Stimulated activated CD8-positive, alpha-beta memory T cell treated with anti-CD3 and anti-CD28 coated beads, Interleukin-15, amount 100 ng/mL, for 48 hours (primary cell): ENCODE measurements around the gene PDS5A.
"Not testable (repeated sequence)": the region's sequence is repeated elsewhere in the genome, so short reads cannot be mapped to it uniquely, and the experiment has no call there.

Experiments
- DNase-seq, 2 donors: peaks; one replicate each; pipeline ENCODE4 v3.0.0-alpha.2; 2020; ENCODE audit warnings: low read depth in 2 of 2

The PDS5A gene

DNA sequence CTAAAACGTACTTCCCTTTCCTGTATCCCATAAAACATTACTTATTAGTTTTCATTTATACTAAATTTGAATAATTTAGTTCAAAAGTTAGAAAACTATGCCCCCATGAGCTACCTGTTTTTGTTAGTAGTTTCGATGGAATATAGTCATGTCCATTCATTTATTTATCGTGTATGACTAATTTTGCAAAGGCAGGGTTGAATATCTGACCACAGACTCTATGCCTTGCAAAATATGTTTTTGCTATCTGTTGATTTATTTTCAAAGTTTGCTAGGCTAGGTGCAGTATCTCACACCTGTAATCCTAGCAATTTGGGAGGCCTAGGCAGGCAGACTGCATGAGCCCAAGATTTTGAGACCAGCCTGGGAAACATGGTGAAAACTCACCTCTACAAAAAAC, 78.4 kb downstream of the PDS5A start:
- DNase-seq = no peak

DNA sequence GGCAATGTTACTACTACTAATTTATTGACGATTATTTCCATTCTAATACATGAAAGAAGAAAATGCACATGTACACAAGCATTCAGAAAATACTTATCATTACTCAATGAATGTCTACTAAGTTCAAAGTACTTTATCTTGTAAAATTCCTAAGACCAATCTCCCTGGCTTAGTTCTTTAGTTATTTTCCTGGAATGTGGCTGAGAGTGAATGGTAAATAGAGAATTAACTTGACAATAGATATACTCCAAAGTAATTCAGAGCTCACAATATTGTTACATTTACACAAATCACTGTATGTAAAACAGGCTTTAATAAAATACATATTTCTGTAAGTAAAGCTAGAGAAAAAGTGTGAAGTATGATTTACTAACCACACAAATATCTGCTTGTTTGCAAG, 79.7 kb downstream of the PDS5A start:
- DNase-seq = no peak

DNA sequence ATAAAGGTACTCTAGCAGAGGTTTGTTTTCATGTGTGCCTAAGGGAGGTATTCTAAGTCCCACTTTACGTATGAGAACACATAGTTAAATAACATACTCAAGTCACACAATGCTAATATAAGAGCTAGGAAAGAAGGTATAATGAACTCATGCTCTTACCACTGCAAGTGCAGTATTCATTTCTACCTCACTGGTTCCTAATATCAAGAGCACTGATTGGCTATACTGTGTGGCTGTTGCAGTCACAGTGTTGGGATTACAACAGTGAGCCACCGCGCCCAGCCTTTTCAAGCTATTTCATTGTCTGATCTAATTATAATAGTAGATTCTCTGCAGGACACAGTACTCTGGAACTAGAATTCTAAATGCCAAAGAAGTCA, 84.0 kb downstream of the PDS5A start:
- no peak for DNase-seq

DNA sequence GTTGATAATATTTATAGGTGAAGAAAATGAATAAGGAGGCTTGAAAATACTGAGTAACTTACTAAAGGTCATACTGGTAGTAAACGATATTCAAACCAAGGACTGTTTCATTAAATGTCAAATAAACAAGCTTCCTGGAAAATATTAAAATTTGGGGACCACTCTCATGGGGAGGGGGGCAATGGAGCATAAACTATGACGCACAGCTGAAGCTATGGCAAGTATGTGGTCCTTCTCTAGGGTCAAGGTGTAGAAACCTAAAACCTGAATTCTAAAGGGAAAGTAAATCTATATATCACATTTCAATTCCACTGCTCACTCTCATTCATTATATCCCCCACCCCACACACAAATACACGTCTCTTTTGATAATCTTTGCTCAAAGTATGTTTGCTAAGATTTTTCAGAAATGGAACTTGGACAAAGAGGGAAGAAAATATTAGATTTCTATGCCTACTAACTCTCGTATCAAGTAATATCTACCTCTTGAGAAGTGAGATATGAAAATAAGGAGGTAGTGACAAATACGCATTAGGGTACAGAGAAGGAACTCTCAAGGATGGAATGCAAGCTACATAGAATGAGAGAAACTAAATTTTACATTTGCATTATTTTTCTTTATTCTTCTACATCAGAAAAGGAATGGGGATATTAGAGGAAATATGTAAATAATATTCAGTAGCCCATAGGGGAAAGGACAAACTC, 84.6 kb downstream of the PDS5A start:
- DNase-seq = no peak

DNA sequence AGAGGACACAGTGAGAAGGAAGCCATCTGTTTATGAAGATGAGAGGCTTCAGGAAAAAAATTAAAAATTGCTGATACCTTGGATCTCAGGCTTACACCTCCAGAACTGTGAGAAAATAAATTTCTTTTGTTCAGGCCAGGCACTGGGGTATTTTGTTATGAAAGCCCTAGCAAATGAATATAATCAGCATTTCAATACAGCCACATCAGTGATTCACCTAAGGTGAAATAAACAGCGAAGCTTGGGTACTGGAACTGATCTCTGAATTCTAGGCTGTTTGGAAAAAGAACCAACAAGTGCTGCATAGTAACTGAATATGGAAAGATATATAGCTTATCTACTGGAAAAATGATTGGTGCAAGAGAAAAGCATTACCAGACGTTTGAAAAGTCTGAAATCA, 88.5 kb downstream of the PDS5A start:
- no peak for DNase-seq

DNA sequence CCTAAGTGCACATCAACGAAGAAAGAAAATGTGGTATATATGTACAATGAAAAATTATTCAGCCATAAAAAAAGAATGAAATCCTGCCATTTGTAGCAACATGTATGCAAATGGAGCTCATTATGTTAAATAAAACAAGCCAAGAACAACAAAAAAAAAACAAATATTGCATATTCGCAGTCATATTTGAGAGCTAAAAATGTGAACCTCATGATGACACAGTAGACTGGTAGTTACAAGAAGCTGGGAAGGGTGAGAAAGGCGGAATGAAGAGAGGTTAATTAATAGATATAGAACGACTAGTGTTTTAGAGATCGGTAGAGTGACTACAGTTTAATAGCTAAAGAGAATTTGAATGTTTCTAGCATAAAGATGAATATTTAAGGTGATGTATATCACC, 89.2 kb downstream of the PDS5A start:
- no peak for DNase-seq

DNA sequence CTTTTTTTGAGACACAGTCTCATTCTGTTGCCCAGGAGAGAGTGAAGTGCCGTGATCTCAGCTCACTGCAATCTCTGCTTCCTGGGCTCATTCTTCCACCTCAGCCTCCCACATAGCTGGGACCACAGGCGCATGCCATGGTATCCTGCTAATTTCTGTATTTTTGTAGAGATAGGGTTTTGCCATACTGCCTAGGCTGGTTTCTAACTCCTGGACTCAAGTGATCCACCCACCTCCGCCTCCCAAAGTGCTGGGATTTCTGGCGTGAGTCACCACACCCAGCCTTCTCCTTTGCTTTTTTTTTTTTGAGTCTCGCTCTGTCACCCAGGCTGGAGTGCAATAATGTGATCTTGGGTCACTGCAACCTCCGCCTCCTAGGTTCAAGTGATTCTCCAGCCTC, 94.1 kb downstream of the PDS5A start:
- no peak for DNase-seq

DNA sequence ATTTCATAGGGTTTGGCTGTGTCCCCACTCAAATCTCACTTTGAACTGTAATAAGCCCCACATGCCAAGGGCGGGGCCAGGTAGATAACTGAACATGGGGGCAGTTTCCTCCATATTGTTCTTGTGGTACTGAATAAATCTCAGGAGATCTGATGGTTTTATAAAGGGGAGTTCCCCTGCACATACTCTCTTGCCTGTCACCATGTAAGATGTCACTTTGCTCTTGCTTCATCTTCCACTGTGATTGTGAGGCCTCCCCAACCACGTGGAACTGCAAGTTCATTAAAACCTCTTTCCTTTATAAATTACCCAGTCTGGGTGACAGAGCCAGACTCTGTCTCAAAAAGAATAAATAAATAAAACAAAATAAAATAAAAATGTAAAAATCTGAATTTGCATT, 95.9 kb downstream of the PDS5A start:
- DNase-seq = no peak

DNA sequence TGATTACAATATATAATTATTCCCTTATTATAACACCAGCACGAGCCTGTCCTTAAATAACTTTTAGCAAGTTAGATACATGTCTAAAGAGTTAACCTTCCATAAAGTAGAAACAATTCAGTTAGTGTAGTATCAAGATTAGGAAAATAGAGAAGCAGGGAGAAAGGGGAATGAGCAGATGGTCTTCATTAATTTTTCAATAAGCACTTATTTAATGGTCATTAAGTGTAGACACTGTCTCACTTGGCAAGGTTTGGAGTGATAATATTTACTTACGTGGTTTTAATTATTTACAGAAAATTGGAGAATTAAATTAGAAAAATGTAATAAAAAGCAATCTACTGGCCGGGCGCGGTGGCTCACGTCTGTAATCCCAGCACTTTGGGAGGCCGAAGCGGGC, 99.7 kb downstream of the PDS5A start:
- DNase-seq = no peak

DNA sequence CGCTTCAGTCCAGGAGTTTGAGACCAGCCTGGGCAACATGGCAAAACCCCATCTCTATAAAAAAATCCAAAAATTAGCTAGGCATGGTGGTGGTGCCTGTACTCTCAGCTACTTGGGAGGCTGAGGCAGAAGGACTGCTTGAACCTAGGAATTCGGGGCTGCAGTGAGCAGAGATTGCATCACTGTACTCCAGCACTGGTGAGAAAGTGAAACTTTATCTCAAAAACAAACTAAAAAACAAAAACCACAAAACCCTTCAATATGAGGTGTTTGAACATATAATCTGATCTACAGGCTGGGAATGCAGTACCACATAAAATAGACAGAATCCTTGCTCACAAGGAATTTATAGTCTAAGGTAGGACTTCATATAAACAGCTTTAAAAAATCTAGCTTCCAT, 103.9 kb downstream of the PDS5A start:
- no peak for DNase-seq

DNA sequence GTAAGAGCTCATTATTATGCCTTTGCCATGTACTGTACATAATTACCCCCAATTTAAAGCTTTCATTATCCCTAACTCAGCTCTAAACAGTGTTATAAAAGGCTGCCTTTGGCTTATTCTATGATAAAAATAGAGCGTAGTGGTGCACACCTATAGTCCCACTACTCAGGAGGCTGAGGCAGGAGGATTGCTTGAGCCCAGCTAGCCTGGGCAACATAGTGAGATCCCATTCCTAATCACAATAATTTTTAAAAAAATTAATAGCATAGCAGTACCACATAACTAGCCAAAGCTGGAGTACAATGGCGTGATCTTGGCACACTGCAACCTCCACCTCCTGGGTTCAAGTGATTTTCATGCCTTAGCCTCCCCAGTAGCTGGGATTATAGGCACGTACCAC, 112.4 kb downstream of the PDS5A start:
- DNase-seq = no peak

DNA sequence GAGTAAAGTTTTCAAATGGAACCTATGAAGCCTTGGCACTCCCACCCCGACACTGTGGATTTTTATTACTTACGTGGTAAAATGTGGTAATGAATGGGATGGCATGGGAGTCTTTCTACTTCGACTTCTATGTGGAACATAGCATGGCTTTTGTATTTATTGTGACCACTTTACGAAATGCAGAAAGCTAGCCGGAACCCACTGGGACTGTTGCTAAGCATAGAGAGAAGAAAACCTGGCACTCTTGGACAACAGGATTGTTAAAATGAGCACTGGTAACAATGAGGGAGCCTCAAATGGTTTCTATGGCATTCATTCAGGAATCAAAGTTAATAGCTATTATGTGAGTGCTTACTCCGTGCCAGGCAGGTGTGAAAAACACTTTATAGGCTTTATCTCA, 113.3 kb downstream of the PDS5A start:
- DNase-seq = no peak

DNA sequence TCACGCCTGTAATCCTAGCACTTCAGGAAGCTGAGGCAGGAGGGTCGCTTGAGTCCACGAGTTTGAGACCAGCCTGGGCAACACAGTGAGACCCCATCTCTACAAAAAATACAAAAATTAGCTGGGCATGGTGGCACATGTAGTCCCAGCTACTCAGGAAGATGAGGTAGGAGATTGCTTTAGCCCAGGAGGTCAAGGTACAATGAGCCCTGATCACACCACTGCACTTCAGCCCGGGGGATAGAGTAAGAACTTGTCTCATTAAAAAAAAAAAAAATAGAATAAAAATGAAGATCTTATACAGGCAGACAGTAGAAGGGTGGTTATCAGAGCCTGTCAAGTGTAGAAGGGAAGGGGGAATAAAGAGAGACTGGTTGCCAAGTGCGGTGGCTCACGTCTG, 116.9 kb downstream of the PDS5A start:
- DNase-seq = no peak

DNA sequence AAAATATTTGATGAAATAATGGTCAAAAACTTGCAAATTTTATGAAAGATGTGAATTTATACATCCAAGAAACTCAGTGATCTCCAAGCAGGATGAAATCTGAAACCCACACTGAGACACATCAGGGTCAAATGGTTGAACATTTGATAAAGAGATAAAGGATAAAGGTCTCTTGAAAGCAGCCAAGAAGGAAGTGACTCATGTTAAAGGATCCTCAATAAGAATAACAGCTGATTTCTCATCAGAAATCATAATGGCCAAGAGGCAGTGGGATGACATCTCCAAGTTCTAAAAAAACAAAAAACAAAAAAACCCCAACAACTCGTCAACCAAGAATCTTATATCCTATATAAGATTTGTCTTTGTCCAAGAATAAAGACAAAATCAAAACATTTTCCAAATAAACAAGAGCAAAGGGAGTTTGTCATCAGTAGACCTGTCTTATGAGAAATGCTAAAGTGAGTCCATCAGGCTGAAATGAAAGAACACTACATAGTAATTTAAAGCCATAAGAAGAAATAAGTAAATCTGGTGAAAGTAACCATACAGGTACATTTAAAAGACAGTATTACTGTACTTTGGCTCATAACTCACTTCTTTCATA, 121.7 kb downstream of the PDS5A start:
- DNase-seq = no peak

DNA sequence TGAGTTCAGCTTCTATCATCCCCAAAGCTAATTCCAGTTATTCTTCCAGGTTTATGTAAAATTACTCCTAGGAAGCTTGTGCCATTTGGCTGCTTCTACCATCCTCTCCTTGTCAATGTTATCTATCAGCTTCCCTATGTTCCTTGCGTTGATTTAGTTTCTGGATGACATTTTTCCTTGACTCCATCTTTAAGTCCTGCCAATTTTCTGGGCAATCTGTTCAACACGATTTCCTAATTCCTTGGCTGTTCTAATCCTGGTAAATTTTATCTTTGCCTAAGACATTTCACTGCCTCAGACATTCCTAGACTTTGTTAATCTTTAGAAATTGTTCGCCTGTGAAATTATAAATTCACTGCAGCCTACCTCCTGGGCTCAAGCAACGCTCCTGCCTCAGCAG, 125.1 kb downstream of the PDS5A start:
- no peak for DNase-seq

DNA sequence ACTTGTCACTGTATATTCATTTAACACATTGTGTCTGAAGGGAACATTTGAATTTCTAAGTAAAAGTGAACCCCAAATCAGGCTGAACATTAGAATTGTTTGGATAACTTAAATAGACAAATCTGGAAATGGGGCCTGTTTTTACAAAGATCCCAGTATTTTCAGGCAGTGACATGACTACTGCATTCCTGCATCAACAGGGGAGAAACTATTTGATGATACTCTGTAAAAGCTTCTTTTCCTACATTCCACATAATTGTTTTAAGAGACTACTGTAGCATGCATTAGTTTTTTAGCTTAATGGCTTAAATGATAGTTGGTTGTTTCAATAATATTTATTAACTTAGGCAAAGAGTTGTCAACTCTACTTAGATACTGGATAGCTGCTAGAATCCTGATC, 127.0 kb downstream of the PDS5A start:
- no peak for DNase-seq

DNA sequence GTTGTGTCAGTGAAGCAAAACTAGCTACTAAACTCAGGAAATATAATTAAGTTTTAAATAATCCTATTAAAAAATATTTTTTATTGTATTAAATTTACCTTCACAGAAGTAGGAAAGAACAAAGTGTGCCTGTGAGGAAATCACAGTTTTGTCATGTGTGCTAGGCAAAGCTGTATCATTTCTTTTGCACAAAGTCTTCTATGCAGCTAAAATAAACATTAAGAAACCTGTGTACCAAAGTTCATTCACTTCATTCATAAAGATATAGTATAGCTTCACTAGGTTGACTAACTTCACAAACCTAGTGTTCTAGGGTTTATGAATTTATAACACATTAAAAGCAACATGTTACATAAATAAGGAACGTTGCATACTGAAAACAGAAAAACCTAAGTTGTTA, 131.0 kb downstream of the PDS5A start:
- DNase-seq = no peak

DNA sequence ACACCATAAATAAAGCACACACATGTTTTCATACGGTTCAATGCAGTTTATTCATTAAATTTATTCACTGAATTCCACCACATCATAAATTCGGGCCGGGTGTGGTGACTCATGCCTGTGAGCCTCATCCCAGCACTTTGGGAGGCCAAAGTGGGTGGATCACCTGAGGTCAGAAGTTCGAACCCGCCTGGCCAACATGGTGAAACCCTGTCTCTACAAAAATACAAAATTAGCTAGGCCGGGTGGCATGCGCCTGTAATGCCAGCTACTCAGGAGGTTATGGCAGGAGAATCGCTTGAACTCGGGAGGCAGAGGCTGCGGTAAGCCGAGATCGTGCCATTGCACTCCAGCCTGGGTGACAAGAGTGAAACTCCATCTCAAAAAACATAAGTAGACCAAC, 131.6 kb downstream of the PDS5A start:
- DNase-seq = no peak

DNA sequence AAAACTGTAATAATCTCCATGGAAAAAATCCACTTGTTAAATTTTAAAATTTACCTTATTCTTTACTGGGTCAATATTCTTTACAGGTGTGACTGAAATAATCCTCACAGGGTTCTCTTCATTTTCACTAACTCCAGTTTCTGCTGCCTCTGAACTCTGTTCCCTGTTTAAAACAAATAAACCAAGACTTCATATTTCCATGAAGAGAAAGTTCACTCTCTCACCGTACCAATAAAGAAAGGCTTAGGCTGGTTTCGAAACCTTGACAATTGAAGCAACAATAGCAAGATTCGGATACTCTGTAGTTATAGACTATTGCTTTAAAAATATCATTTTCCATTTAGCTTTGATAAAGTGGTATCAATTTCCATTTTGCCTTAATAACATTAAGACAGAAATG, 135.8 kb downstream of the PDS5A start:
- no peak for DNase-seq

DNA sequence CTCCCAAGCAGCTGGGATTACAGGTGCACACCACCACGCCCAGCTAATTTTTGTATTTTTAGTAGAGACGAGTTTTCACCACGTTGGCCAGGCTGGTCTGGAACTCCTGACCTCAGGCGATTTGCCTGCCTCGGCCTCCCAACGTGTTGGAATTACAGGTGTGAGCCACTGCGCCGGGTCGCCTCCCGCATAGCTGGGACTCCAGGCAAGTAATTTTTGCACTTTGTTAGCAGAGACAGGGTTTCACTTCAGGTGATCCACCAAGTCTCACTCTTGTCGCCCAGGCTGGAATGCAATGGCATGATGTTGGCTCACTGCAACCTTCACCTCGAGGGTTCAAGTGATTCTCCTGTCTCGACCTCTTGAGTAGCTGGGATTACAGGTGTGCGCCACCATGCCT, 137.2 kb downstream of the PDS5A start:
- DNase-seq = not testable (repeated sequence)

DNA sequence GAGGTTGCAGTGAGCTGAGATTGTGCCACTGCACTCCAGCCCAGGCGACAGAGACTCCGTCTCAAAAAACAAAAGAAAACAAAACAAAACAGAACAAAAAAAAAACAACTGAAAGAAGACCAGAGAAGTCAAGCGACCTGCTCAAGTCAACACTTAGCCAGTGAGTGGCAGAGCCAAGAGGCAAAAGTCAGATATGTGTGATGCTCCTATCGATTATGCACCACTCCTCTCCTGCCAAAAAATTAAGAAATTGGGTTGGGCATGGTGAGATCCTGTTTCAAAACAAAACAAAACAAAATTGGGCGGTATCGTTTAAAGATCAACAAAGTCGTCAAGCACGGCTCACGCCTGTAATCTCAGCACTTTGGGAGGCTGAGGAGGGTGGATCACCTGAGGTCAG, 137.7 kb downstream of the PDS5A start:
- DNase-seq = no peak

DNA sequence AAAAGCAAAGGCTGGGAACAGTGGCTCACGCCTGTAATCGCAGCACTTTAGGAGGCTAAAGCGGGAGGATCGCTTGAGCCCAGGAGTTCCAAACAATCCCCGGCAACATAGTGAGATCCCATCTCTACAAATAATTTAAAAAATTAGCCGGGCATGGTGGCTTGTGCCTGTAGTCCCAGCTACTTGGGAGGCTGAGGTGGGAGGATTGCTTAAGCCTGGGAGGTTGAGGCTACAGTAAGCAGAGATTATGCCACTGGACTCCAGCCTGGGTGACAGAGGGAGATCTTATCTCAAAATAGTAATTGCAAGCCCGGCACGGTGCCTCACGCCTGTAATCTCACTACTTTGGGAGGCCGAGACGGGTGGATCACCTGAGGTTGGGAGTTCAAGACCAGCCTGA, 139.3 kb downstream of the PDS5A start:
- DNase-seq = not testable (repeated sequence)

DNA sequence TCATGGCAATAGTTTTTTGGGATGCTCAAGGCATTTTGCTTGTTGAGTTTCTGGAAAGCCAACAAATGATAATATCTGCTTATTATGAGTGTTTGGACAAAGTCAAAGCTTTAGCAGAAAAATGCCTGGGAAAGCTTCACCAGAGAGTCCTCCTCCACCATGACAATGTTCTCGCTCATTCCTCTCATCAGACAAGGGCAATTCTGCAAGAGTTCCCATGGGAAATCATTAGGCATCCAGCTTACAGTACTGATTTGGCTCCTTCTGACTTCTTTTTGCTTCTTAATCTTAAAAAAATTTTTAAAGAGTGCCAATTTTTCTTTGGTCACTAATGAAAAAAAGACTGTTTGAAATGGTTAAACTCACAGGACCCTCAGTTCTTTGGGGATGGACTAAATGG, 143.4 kb downstream of the PDS5A start:
- no peak for DNase-seq

DNA sequence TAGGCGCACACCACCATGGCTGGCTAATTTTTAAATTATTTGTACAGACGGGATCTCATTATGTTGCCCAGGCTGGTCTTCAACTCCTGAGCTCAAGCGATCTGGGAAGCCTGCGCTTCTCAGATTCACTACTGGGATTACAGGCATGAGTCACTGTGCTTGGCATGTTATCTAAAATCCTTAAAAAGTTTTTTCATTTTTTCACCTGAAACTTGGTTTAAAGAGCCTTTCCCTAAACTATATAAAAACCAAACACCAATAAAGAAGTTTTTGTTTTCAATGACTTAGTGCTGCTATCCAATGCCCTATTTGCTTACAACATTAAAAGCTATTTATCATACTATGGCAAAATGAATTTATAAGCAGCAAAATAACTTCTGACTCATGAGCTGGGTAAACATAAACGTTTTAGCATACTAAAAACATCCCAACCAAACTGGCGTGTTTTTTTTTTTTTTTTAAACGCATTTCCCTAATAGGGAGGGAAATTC, 151.9 kb downstream of the PDS5A start:
- no peak for DNase-seq
